ENCODE measurements around the gene ZDHHC7. TPM values are rescaled to one million over a fixed set of nuclear protein-coding genes. Genes with fewer than 3 reads are reported as not detected.

Gene ZDHHC7
- total and polyA plus RNA-seq, 9 of the 15 experiments (the other 6 are each of a cell fraction or from before 2014, with no cell fraction given) = 1.7 to 49.7 (median 37.4) TPM

GRCh38 chr16:85051067-85051581, 39.8 kb upstream of the ZDHHC7 start (continued):
- TF ChIP-seq CTBP1 (IDR thresholded peaks at IDR 0.05; ENCODE audit: borderline replicate concordance) (no peak; the same call in 1 of the 2 replicates), EHMT2 (IDR thresholded peaks at IDR 0.05) (no peak; the same call in 1 of the 2 replicates), MXI1 (IDR thresholded peaks at IDR 0.05; ENCODE audit: low read depth, low read length) (no peak), HSF4 (CRISPR knock-in tag; IDR thresholded peaks at IDR 0.05; ENCODE audit: borderline replicate concordance) (no peak), E2F8 (IDR thresholded peaks at IDR 0.05; ENCODE audit: low read depth, partially characterized antibody) (no peak), CBX2 (IDR thresholded peaks at IDR 0.05; ENCODE audit: insufficient read depth, low read length, poor library complexity, severe bottlenecking) (no peak), ZNF121 (CRISPR knock-in tag; conservative IDR thresholded peaks at IDR 0.05) (peak; percentile 82), REST (IDR thresholded peaks at IDR 0.05; ENCODE audit: borderline replicate concordance) (peak; percentile 29; the same call in 1 of the 2 replicates), REST (CRISPR knock-in tag; IDR thresholded peaks at IDR 0.05; ENCODE audit: low read depth) (no peak), PYGO2 (tag; IDR thresholded peaks at IDR 0.05) (0 out of 2 replicates have a peak, but pooled peaks have one; percentile 22), ZFP30 (CRISPR knock-in tag; IDR thresholded peaks at IDR 0.05; ENCODE audit: borderline replicate concordance) (no peak)

Data from K562 (cell line).